H1 (cell line): ENCODE results near the gene TMEM203. TPM values are rescaled to one million over a fixed set of nuclear protein-coding genes. Genes with fewer than 3 reads are reported as not detected.

Source experiments
- CTCF ChIA-PET: fragments of 300-600 bp; sonication (Branson Sonifier 250); formaldehyde crosslinking; loops from one replicate; lab custom pipeline; 2021; ENCODE audit not compliant: partially characterized antibody; lab: Charles Lee
- POLR2A ChIA-PET: fragments of 300-600 bp; sonication (Branson Sonifier 250); formaldehyde crosslinking; loops from one replicate; lab custom pipeline; 2021; ENCODE audit warnings: inconsistent platforms; ENCODE audit not compliant: partially characterized antibody; lab: Charles Lee
- DNase-seq, 2 experiments: peaks; one replicate each; pipeline versions ENCODE4 v3.0.0 to v3.0.0-alpha.2; 2010 to 2022; ENCODE audit warnings: low spot score in 2 of 2, low read depth in 1 of 2, mixed read lengths in 1 of 2
- FAIRE-seq: peaks from 2 replicates; lab custom pipeline; 2011; peaks lifted over from hg19 to GRCh38; lab: Jason Lieb, UNC
- H2AFZ ChIP-seq: 2 replicates; pipeline ENCODE4 v1.8.1; 2012; ENCODE audit warnings: low read length, inconsistent platforms
- H2AK5ac ChIP-seq: 2 replicates; pipeline ENCODE4 v1.6.1; 2013; ENCODE audit warnings: low read depth, low read length
- H2BK120ac ChIP-seq: replicated peaks from 2 replicates; pipeline ENCODE3; 2013; ENCODE audit warnings: low read depth, low read length, inconsistent platforms
- H2BK12ac ChIP-seq: 2 replicates; pipeline ENCODE4 v1.6.1; 2013; ENCODE audit warnings: low read depth, low read length
- H2BK15ac ChIP-seq: 2 replicates; pipeline ENCODE4 v1.6.1; 2013; ENCODE audit warnings: low read length
- H2BK20ac ChIP-seq: 2 replicates; pipeline ENCODE4 v1.6.1; 2013; ENCODE audit warnings: low read length
- H2BK5ac ChIP-seq: 2 replicates; pipeline ENCODE4 v1.6.1; 2013; ENCODE audit warnings: low read depth, low read length
- H3K14ac ChIP-seq: 2 replicates; pipeline ENCODE4 v1.6.1; 2013; ENCODE audit warnings: inconsistent platforms; ENCODE audit not compliant: insufficient read length
- H3K18ac ChIP-seq: 2 replicates; pipeline ENCODE4 v1.6.1; 2013; ENCODE audit warnings: low read length; ENCODE audit errors: extremely low read depth
- H3K23ac ChIP-seq: 2 replicates; pipeline ENCODE4 v1.6.1; 2013; ENCODE audit warnings: inconsistent platforms; ENCODE audit not compliant: insufficient read length
- H3K23me2 ChIP-seq: 2 replicates; pipeline ENCODE4 v1.6.1; 2013; ENCODE audit warnings: low read depth, low read length
- H3K27ac ChIP-seq: 2 replicates; pipeline ENCODE4 v1.6.1; 2011; ENCODE audit warnings: low read depth, low read length, inconsistent platforms
- H3K27me3 ChIP-seq, 4 experiments: replicated peaks in 1 of 4; 1 replicate in 1 of 4; 2 replicates in 3 of 4; pipeline versions ENCODE4 v1.6.1 to v1.8.1; 2011 to 2013; ENCODE audit warnings: low read length in 3 of 4, mild to moderate bottlenecking in 3 of 4, inconsistent platforms in 2 of 4, mixed read lengths in 2 of 4, moderate library complexity in 1 of 4; ENCODE audit not compliant: control insufficient read depth in 3 of 4, insufficient read depth in 3 of 4; ENCODE audit errors: extremely low read depth in 1 of 4
- H3K36me3 ChIP-seq, 4 experiments: 2 replicates each; pipeline versions ENCODE4 v1.6.1 to v1.8.1; 2011 to 2013; ENCODE audit warnings: mild to moderate bottlenecking in 4 of 4, low read length in 3 of 4, moderate library complexity in 2 of 4, control low read depth in 1 of 4, inconsistent platforms in 1 of 4; ENCODE audit not compliant: insufficient read depth in 4 of 4, control insufficient read depth in 2 of 4
- H3K4ac ChIP-seq: replicated peaks from 2 replicates; pipeline ENCODE3; 2013; ENCODE audit warnings: low read length, low read depth, mixed read lengths, inconsistent platforms; ENCODE audit not compliant: insufficient read length
- H3K4me1 ChIP-seq, 4 experiments: replicated peaks in 1 of 4; 1 replicate in 1 of 4; 2 replicates in 3 of 4; pipeline versions ENCODE4 v1.6.1 to v1.8.1; 2011 to 2013; ENCODE audit warnings: low read length in 3 of 4, inconsistent platforms in 2 of 4, mixed read lengths in 1 of 4; ENCODE audit not compliant: insufficient read depth in 4 of 4, control insufficient read depth in 3 of 4
- H3K4me2 ChIP-seq, 2 experiments: 2 replicates each; pipeline versions ENCODE4 v1.6.1 to v1.8.1; 2011 to 2013; ENCODE audit warnings: low read depth in 2 of 2, low read length in 2 of 2, control low read depth in 1 of 2, inconsistent platforms in 1 of 2, mild to moderate bottlenecking in 1 of 2; ENCODE audit not compliant: insufficient read depth in 1 of 2
- H3K4me3 ChIP-seq, 4 experiments: fragments of 200-600, 300-600 bp in 1 of 4; sonication (generic), shearing (Covaris generic), sonication (Bioruptor Twin) in 1 of 4; 2 replicates each; pipeline versions ENCODE4 v1.5.1 to v1.8.1; 2011 to 2016; ENCODE audit warnings: low read length in 4 of 4, low read depth in 3 of 4, control low read depth in 2 of 4, inconsistent platforms in 2 of 4, mild to moderate bottlenecking in 2 of 4, mixed read lengths in 1 of 4, moderate library complexity in 1 of 4; ENCODE audit not compliant: insufficient read depth in 2 of 4; ENCODE audit errors: extremely low read depth in 1 of 4
- H3K56ac ChIP-seq: replicated peaks from 2 replicates; pipeline ENCODE3; 2013; ENCODE audit warnings: low read depth, mild to moderate bottlenecking, mixed read lengths, low read length, inconsistent platforms; ENCODE audit not compliant: insufficient read length
- H3K79me1 ChIP-seq: 2 replicates; pipeline ENCODE4 v1.6.1; 2013; ENCODE audit warnings: low read depth, low read length, control low read depth
- H3K79me2 ChIP-seq, 2 experiments: 2 replicates each; pipeline versions ENCODE4 v1.6.1 to v1.8.1; 2012 to 2013; ENCODE audit warnings: low read length in 2 of 2, mild to moderate bottlenecking in 2 of 2, inconsistent platforms in 1 of 2; ENCODE audit not compliant: insufficient read depth in 2 of 2, control insufficient read depth in 1 of 2
- H3K9ac ChIP-seq, 4 experiments: replicated peaks in 1 of 4; 1 replicate in 1 of 4; 2 replicates in 3 of 4; pipeline versions ENCODE4 v1.6.1 to v1.8.1; 2011 to 2013; ENCODE audit warnings: low read depth in 3 of 4, low read length in 3 of 4, control low read depth in 2 of 4, mild to moderate bottlenecking in 2 of 4, moderate library complexity in 2 of 4, inconsistent platforms in 1 of 4; ENCODE audit errors: extremely low read depth in 1 of 4
- H3K9me3 ChIP-seq, 2 experiments: 2 replicates each; pipeline versions ENCODE4 v1.6.1 to v1.8.1; 2012 to 2013; ENCODE audit warnings: mild to moderate bottlenecking in 2 of 2, moderate library complexity in 2 of 2, control low read depth in 1 of 2, inconsistent platforms in 1 of 2, low read depth in 1 of 2, low read length in 1 of 2, mixed read lengths in 1 of 2; ENCODE audit not compliant: insufficient read depth in 2 of 2
- H4K20me1 ChIP-seq, 2 experiments: replicated peaks in 1 of 2; 2 replicates each; pipeline versions ENCODE3 to v1.8.1; 2011 to 2013; ENCODE audit warnings: inconsistent platforms in 2 of 2, low read length in 2 of 2, mild to moderate bottlenecking in 1 of 2; ENCODE audit not compliant: insufficient read depth in 2 of 2, control insufficient read depth in 1 of 2
- H4K5ac ChIP-seq: 2 replicates; pipeline ENCODE4 v1.6.1; 2013; ENCODE audit warnings: low read length, low read depth, mixed read lengths, inconsistent platforms; ENCODE audit not compliant: insufficient read length
- H4K8ac ChIP-seq: 2 replicates; pipeline ENCODE4 v1.8.0; 2013; ENCODE audit warnings: mild to moderate bottlenecking, moderate library complexity, low read length, inconsistent platforms; ENCODE audit not compliant: insufficient read depth; ENCODE audit errors: extremely low read depth
- H4K91ac ChIP-seq: replicated peaks from 2 replicates; pipeline ENCODE3; 2013; ENCODE audit warnings: low read length, mixed read lengths, inconsistent platforms; ENCODE audit not compliant: insufficient read length
- EZH2 ChIP-seq: fragments of 200-600 bp; sonication (generic); IDR thresholded peaks from 2 replicates; pipeline ENCODE4 v1.7.1; 2012; ENCODE audit warnings: low read depth, mild to moderate bottlenecking, moderate library complexity, low read length, inconsistent platforms; ENCODE audit not compliant: severe bottlenecking
- HDAC6 ChIP-seq: IDR thresholded peaks from one replicate; pipeline ENCODE4 v1.7.1; 2012; ENCODE audit warnings: low read depth, mild to moderate bottlenecking, inconsistent platforms, low read length, moderate library complexity
- NRF1 ChIP-seq: IDR thresholded peaks from 2 replicates; pipeline ENCODE4 v1.6.1; 2011; ENCODE audit warnings: mild to moderate bottlenecking, low read depth, low read length, improper control_type of control experiment
- RAD21 ChIP-seq, 2 experiments: IDR thresholded peaks in 1 of 2; conservative IDR thresholded peaks in 1 of 2; 2 replicates each; pipeline ENCODE4 v1.6.1; 2011; ENCODE audit warnings: low read depth in 2 of 2, low read length in 2 of 2, improper control_type of control experiment in 1 of 2, inconsistent platforms in 1 of 2, mild to moderate bottlenecking in 1 of 2, moderate library complexity in 1 of 2
- SIRT6 ChIP-seq: IDR thresholded peaks from one replicate; pipeline ENCODE4 v1.7.1; 2012; ENCODE audit warnings: low read length, inconsistent platforms
- SRF ChIP-seq: IDR thresholded peaks from 2 replicates; pipeline ENCODE4 v1.6.1; 2011; ENCODE audit warnings: mild to moderate bottlenecking, low read depth, low read length, moderate library complexity
- SUZ12 ChIP-seq: fragments of 200-600 bp; sonication (generic); IDR thresholded peaks from 2 replicates; pipeline ENCODE4 v1.6.1; 2012; ENCODE audit warnings: mild to moderate bottlenecking, inconsistent platforms, low read length, moderate library complexity, mixed read lengths
- TAF7 ChIP-seq: optimal IDR thresholded peaks from 2 replicates; pipeline ENCODE3; 2011; ENCODE audit warnings: low read depth, mild to moderate bottlenecking, inconsistent platforms, low read length, moderate library complexity, borderline replicate concordance
- TEAD4 ChIP-seq: IDR thresholded peaks from 2 replicates; pipeline ENCODE4 v1.6.1; 2012; ENCODE audit warnings: low read depth, low read length, inconsistent platforms, mixed read lengths
- WGBS, 2 experiments: shearing (Covaris generic) in 1 of 2; methylation state at CpG; one replicate each; pipeline versions ENCODE4 v1.1.6 to v1.1.7; 2013 to 2015; ENCODE audit warnings: low lambda C conversion rate in 2 of 2, mixed read lengths in 2 of 2, inconsistent platforms in 1 of 2, low coverage in 1 of 2, missing lambda C conversion rate in 1 of 2; ENCODE audit not compliant: insufficient replicate concordance in 2 of 2, insufficient coverage in 1 of 2, insufficient read length in 1 of 2; ENCODE audit errors: extremely low coverage in 1 of 2, missing lambda C conversion rate in 1 of 2; 5-methylcytosine and 5-hydroxymethylcytosine counted together
- polyA plus RNA-seq, 7 experiments: library from polyadenylated mRNA; depleted of rRNA in 3 of 7; stranded (reverse) in 5 of 7; unstranded in 2 of 7; fragments of >200 nt in 5 of 7; fragments of 200-250 nt in 2 of 7; gene quantifications; 1 replicate in 5 of 7; 2 replicates in 1 of 7; 4 replicates in 1 of 7; pipeline versions ENCODE4 v1.2.1 to v1.2.3, GENCODE V29; 2011 to 2013; ENCODE audit warnings: missing spikeins in 2 of 7, mixed read lengths in 2 of 7
- total RNA-seq: library from RNA; stranded (reverse); fragmentation: NEBNext Ultra II Directional; extraction: Animal tissue kit (Norgen Biotek cat#: 25700); gene quantifications from 2 replicates; pipeline ENCODE4 v1.2.1, GENCODE V29; 2021
- TF ChIP-seq, protein P1 (sequence below), 3 experiments: IDR thresholded peaks; 1 replicate in 2 of 3; 2 replicates in 1 of 3; pipeline versions ENCODE4 v1.5.1 to v1.6.1; 2011; ENCODE audit warnings: low read length in 3 of 3, mild to moderate bottlenecking in 3 of 3, inconsistent platforms in 2 of 3, low read depth in 1 of 3, moderate library complexity in 1 of 3; ENCODE audit not compliant: insufficient read depth in 1 of 3; ENCODE audit errors: control extremely low read depth in 1 of 3

Gene TMEM203
- total and polyA plus RNA-seq, 2 of the 8 experiments (the other 6 are each of a cell fraction or from before 2014, with no cell fraction given), result 44.1 to 57.1 TPM

DNA sequence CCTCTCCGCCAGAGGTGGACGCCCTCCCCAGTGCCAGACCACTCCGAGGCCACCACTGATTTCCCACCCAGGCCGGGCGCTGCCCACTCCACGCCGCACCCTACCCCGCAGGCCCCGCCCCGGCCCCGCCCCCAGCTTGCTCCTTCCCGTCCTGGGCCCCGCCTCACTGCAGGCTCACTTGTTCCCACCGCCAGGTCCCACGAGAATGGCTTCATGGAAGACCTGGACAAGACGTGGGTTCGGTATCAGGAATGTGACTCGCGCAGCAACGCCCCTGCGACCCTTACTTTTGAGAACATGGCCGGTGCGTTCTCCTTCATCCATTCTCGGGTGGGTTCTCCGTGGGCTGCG is 42.1 kb downstream of the TMEM203 start:
- POLR2A ChIA-PET, result interaction anchor here (0.9 to 2.9 kb wide), 7 partner anchors 11 to 78 kb away, joined by 3 to 15 read pairs (median 7); partner anchors contain the start of genes NDOR1, SSNA1, TMEM203 and TUBB4B
- FAIRE-seq, result no peak
- TF ChIP-seq EZH2 (no peak), TEAD4 (no peak), SRF (no peak), NRF1 (no peak), RAD21 (IDR thresholded peaks at IDR 0.05 in 1 of 2, conservative IDR thresholded peaks at IDR 0.05 in 1 of 2; ENCODE audit: low read depth in 2 of 2, low read length in 2 of 2) (no peak), SUZ12 (no peak), SIRT6 (no peak), HDAC6 (no peak), TAF7 (no peak)
- TF ChIP-seq, protein P1, sequence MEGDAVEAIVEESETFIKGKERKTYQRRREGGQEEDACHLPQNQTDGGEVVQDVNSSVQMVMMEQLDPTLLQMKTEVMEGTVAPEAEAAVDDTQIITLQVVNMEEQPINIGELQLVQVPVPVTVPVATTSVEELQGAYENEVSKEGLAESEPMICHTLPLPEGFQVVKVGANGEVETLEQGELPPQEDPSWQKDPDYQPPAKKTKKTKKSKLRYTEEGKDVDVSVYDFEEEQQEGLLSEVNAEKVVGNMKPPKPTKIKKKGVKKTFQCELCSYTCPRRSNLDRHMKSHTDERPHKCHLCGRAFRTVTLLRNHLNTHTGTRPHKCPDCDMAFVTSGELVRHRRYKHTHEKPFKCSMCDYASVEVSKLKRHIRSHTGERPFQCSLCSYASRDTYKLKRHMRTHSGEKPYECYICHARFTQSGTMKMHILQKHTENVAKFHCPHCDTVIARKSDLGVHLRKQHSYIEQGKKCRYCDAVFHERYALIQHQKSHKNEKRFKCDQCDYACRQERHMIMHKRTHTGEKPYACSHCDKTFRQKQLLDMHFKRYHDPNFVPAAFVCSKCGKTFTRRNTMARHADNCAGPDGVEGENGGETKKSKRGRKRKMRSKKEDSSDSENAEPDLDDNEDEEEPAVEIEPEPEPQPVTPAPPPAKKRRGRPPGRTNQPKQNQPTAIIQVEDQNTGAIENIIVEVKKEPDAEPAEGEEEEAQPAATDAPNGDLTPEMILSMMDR (IDR thresholded peaks at IDR 0.05; ENCODE audit: control extremely low read depth in 1 of 3, insufficient read depth in 1 of 3, low read depth in 1 of 3, low read length in 3 of 3), result no peak

More for the DNA sequence above, 42.1 kb downstream of the TMEM203 start:
- Histone ChIP-seq H2BK20ac (no peak overlapping the region), H3K27ac (no peak overlapping the region), H3K4ac (no peak overlapping the region), H2BK12ac (no peak overlapping the region), H3K56ac (no peak overlapping the region), H2AK5ac (no peak overlapping the region), H3K4me3 (peak overlapping the region; percentile 25 to 61 (median 32); a peak in 7 of 8 replicates), H3K79me2 (no peaks in the 10 kb centered on the region), H4K8ac (no peak overlapping the region), H3K9ac (no peak overlapping the region), H3K14ac (no peak overlapping the region), H3K18ac (no peak overlapping the region), H4K5ac (no peak overlapping the region), H3K9me3 (no peaks in the 10 kb centered on the region), H2BK15ac (0 out of 2 replicates have a peak overlapping the region, but pooled peaks have one; percentile 29), H2BK120ac (no peak overlapping the region), H4K91ac (no peak overlapping the region), H3K4me1 (peaks cover 0 to 14% (median 6%) of the 10 kb centered on the region in 4 experiments; a peak in 6 of 7 replicates), H3K27me3 (peaks cover 59 to 98% (median 90%) of the 10 kb centered on the region in 4 experiments), H2AFZ (no peak overlapping the region; the same call in 1 of the 2 replicates), H3K23ac (no peak overlapping the region), H2BK5ac (no peak overlapping the region; the same call in 1 of the 2 replicates), H3K23me2 (peaks cover 8% of the 10 kb centered on the region; the same call in 1 of the 2 replicates), H3K79me1 (no peaks in the 10 kb centered on the region; the same call in 1 of the 2 replicates), H4K20me1 (peaks cover 0 to 13% of the 10 kb centered on the region in 2 experiments), H3K36me3 (no peaks in the 10 kb centered on the region; a peak in 1 of 8 replicates), H3K4me2 (peak overlapping the region; percentile 84 to 90)
- WGBS, 2 experiments, result 54% methylated on average over 14 of the region's 26 CpGs; no CpG with 5 or more reads in 1 of the 2 experiments
- CTCF ChIA-PET, result interaction anchor here (0.7 to 4.0 kb wide), 13 partner anchors 11 to 391 kb away, joined by 3 to 16 read pairs (median 4); partner anchors contain the start of gene CYSRT1
- DNase-seq, result no peak
